Measurements from ENCODE around the gene RNF215.

- no peak for TF ChIP-seq POLR2A (IDR thresholded peaks at IDR 0.05)
- TF ChIP-seq, protein P1, sequence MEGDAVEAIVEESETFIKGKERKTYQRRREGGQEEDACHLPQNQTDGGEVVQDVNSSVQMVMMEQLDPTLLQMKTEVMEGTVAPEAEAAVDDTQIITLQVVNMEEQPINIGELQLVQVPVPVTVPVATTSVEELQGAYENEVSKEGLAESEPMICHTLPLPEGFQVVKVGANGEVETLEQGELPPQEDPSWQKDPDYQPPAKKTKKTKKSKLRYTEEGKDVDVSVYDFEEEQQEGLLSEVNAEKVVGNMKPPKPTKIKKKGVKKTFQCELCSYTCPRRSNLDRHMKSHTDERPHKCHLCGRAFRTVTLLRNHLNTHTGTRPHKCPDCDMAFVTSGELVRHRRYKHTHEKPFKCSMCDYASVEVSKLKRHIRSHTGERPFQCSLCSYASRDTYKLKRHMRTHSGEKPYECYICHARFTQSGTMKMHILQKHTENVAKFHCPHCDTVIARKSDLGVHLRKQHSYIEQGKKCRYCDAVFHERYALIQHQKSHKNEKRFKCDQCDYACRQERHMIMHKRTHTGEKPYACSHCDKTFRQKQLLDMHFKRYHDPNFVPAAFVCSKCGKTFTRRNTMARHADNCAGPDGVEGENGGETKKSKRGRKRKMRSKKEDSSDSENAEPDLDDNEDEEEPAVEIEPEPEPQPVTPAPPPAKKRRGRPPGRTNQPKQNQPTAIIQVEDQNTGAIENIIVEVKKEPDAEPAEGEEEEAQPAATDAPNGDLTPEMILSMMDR (IDR thresholded peaks at IDR 0.05) = no peak
Observed at GRCh38 chr22:30348809-30349208, 38.4 kb downstream of the RNF215 start.
